Pancreas (tissue), 10 donors: Measurements from ENCODE around the gene SYDE2. TPM values are rescaled to one million over a fixed set of nuclear protein-coding genes. Genes with fewer than 3 reads are reported as not detected.

Source experiments
- ATAC-seq, 4 donors: fragments of 200-7000 bp; cut with Tn5 transposase; one replicate each; pipeline versions ENCODE4 v1.8.0 to v1.9.1; 2020; ENCODE audit warnings: mild to moderate bottlenecking in 4 of 4, moderate library complexity in 4 of 4
- DNase-seq, 6 donors: peaks; one replicate each; pipeline ENCODE4 v3.0.0-alpha.2; 2020
- FAIRE-seq: peaks from 2 replicates; lab custom pipeline; 2012; peaks lifted over from hg19 to GRCh38; lab: Jason Lieb, UNC
- H3K27ac ChIP-seq, 4 donors: fragments of 200-600 bp; sonication (generic); 1 replicate in 3 of 4; 2 replicates in 1 of 4; pipeline versions ENCODE4 v1.5.0 to v1.8.0; 2020
- H3K27me3 ChIP-seq, 4 donors: fragments of 200-600 bp; one replicate each; pipeline ENCODE4 v1.8.0; 2021
- H3K36me3 ChIP-seq, 3 donors: fragments of 200-600 bp; sonication (generic) in 1 of 3; one replicate each; pipeline versions ENCODE4 v1.5.0 to v1.8.0; 2020 to 2021
- H3K4me1 ChIP-seq, 3 donors: fragments of 200-600 bp; one replicate each; pipeline ENCODE4 v1.8.0; 2021
- H3K4me3 ChIP-seq, 4 donors: fragments of 200-600 bp; sonication (generic) in 2 of 4; one replicate each; pipeline versions ENCODE4 v1.5.0 to v1.8.0; 2020 to 2021
- H3K9me3 ChIP-seq, 4 donors: fragments of 200-600 bp; one replicate each; pipeline ENCODE4 v1.8.0; 2021
- WGBS, 2 donors: extraction: QIAGEN DNeasy Blood & Tissue Kit; methylation state at CpG; one replicate each; pipeline ENCODE4 v1.1.7; 2013; 5-methylcytosine and 5-hydroxymethylcytosine counted together
- intact Hi-C, 3 donors: fragments of 100-400 bp; cut with DNase I; formaldehyde crosslinking; loops; one replicate each; pipeline versions ENCODE4 v1.11.1 to v1.14.2; 2022
- polyA plus RNA-seq, 2 donors: library from polyadenylated mRNA; stranded (reverse); fragments of 200-250 nt; gene quantifications; one replicate each; pipeline ENCODE4 v1.2.3, GENCODE V29; 2013
- total RNA-seq, 6 donors: library from RNA; stranded (reverse); fragmentation: NEBNext Ultra II Directional in 4 of 6; extraction: Animal tissue kit (Norgen Biotek cat#: 25700) in 4 of 6; gene quantifications; one replicate each; pipeline versions ENCODE4 v1.2.1 to v1.2.4, GENCODE V29; 2021 to 2023
- TF ChIP-seq, protein P1 (sequence below), 4 donors: fragments of 200-600 bp; sonication (generic) in 3 of 4; IDR thresholded peaks; one replicate each; pipeline versions ENCODE4 v1.5.0 to v1.8.0; 2021; ENCODE audit warnings: antibody characterized with exemption in 4 of 4
- donor health status: healthy with polysubstance abuse.
- donor health status: DM: no; HTN: no; CAD: no; lungs with moderate emphysema.
- donor health status: DM: no; HTN: no; CAD: no.
- donor health status: control.
- donor health status: control.
- donor health status: Bipolar disorder and iron deficiency.
- donor health status: DM: yes; HTN: yes; CAD: no.
- donor health status: DM: no; HTN: no; CAD: no.
- donor health status: DM: no; HTN: no; CAD: no.
- donor health status: DM: yes; HTN: yes; CAD: no.

The SYDE2 gene
- total and polyA plus RNA-seq, 8 donors: 1.3 to 6.6 (median 5.1) TPM

DNA sequence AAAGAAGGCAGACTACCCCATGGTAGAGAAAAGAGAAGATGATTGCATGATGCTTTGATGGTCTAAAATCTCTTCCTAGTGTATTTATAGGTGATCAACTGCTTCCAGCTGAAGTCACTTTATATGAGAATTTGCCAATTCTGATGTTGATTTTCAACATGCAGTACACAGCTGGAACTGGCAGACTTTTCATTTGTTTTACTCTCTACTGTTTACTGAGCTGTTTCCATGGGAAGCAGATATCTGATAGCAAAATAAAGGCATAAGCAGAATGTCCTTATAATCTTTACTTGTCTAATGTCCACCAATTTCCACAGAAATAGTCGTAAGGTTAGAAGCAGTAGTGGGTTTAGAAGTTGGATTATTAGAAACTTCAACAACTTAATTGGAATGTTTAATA is 74.9 kb downstream of the SYDE2 start:
- Histone ChIP-seq H3K27ac (peak overlapping the region in 2 of 4 donors; percentile 22 to 42), H3K27me3 (no peaks in the 10 kb centered on the region), H3K9me3 (no peaks in the 10 kb centered on the region), H3K4me1 (peaks cover 4 to 9% (median 6%) of the 10 kb centered on the region in 3 donors), H3K4me3 (no peak overlapping the region), H3K36me3 (no peaks in the 10 kb centered on the region)
- DNase-seq (peak in 1 of 6 donors; percentile 16), ATAC-seq (peak; percentile 92 to 98 (median 95)), FAIRE-seq (no peak)
- TF ChIP-seq, protein P1, sequence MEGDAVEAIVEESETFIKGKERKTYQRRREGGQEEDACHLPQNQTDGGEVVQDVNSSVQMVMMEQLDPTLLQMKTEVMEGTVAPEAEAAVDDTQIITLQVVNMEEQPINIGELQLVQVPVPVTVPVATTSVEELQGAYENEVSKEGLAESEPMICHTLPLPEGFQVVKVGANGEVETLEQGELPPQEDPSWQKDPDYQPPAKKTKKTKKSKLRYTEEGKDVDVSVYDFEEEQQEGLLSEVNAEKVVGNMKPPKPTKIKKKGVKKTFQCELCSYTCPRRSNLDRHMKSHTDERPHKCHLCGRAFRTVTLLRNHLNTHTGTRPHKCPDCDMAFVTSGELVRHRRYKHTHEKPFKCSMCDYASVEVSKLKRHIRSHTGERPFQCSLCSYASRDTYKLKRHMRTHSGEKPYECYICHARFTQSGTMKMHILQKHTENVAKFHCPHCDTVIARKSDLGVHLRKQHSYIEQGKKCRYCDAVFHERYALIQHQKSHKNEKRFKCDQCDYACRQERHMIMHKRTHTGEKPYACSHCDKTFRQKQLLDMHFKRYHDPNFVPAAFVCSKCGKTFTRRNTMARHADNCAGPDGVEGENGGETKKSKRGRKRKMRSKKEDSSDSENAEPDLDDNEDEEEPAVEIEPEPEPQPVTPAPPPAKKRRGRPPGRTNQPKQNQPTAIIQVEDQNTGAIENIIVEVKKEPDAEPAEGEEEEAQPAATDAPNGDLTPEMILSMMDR (IDR thresholded peaks at IDR 0.05): no peak
- intact Hi-C loops: no loop called here
- WGBS, 2 donors: 32 to 37% methylated on average over 1 of the region's 1 CpG

DNA sequence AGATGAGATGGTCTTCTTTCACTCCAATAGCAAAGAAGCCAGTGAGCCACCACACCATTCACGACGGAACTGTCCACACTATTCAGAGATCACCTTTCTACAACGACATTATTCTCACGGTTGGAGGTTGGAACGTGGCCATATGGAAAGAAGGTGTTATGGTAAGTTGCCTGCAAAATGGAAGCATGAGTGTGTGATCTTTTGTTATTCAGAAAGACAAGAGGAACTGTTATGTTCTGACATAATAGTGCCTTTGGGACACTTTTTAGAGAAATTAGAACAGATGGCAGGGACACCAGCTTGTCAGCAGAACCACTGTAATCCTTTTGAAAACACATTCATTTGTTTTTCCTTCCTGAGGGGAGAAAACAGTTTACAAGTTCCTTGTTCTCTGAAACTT is 76.7 kb downstream of the SYDE2 start:
- ATAC-seq (no peak), DNase-seq (no peak), FAIRE-seq (no peak)
- 61 to 80% methylated on average over 5 of the region's 5 CpGs for WGBS, 2 donors
- intact Hi-C loops: no loop called here
- no peaks in the 10 kb centered on the region for H3K27me3 ChIP-seq
- H3K9me3 ChIP-seq: no peaks in the 10 kb centered on the region
- TF ChIP-seq, protein P1 (IDR thresholded peaks at IDR 0.05): no peak
- H3K4me1 ChIP-seq: peaks cover 4 to 9% (median 6%) of the 10 kb centered on the region in 3 donors
- H3K36me3 ChIP-seq: no peaks in the 10 kb centered on the region
- no peak overlapping the region for H3K27ac ChIP-seq
- no peak overlapping the region for H3K4me3 ChIP-seq

DNA sequence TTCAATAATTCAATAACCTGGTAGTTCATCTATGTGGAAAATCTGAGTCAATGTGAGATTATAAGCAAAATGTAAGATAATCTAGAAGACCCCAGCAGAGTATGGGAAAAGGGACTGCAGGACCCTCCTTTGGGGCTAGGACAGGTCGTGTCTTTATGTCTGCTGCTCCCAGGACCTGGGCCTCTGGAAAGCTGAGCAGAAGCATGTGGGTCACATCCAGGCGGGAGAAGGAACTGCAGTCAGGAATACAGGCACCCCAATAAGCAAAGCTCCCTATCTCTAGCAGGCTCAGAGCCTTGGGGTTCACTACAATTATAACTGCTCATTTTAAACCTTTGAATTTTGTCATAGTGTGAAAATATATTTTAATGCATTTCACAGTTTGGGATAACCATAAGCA is 78.6 kb downstream of the SYDE2 start:
- Histone ChIP-seq H3K36me3 (no peaks in the 10 kb centered on the region), H3K4me1 (peaks cover 4 to 9% (median 6%) of the 10 kb centered on the region in 3 donors), H3K27ac (no peak overlapping the region), H3K9me3 (no peaks in the 10 kb centered on the region), H3K27me3 (no peaks in the 10 kb centered on the region), H3K4me3 (no peak overlapping the region)
- TF ChIP-seq, protein P1 (IDR thresholded peaks at IDR 0.05): no peak
- DNase-seq: no peak
- ATAC-seq: no peak
- WGBS, 2 donors: 90 to 96% methylated on average over 2 of the region's 2 CpGs
- intact Hi-C loops: no loop called here
- no peak for FAIRE-seq

DNA sequence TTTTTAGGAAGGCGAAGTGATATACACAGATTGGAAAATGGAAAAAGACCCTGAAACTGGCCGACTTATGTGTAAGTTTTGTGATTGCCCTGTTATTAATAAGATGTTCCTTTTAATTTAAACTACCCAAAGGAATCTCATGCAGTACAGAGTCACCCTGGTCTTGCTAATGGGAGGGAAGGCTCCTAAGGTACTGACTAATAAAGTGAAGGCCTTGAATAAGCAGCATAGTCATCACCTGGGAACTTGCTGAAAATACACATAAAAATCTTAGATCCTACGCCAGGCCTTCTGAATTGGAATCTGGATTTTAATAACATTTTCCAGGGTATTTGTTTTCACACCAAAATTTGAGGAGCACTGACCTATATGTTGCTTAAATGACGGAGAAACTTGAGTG is 79.1 kb downstream of the SYDE2 start:
- ATAC-seq: no peak
- Histone ChIP-seq H3K4me1 (peaks cover 4 to 9% (median 6%) of the 10 kb centered on the region in 3 donors), H3K36me3 (no peaks in the 10 kb centered on the region), H3K9me3 (no peaks in the 10 kb centered on the region), H3K27me3 (no peaks in the 10 kb centered on the region), H3K4me3 (no peak overlapping the region), H3K27ac (no peak overlapping the region)
- no peak for FAIRE-seq
- DNase-seq: no peak
- intact Hi-C loops: no loop called here
- WGBS, 2 donors: 92 to 96% methylated on average over 4 of the region's 4 CpGs
- TF ChIP-seq, protein P1 (IDR thresholded peaks at IDR 0.05): no peak

DNA sequence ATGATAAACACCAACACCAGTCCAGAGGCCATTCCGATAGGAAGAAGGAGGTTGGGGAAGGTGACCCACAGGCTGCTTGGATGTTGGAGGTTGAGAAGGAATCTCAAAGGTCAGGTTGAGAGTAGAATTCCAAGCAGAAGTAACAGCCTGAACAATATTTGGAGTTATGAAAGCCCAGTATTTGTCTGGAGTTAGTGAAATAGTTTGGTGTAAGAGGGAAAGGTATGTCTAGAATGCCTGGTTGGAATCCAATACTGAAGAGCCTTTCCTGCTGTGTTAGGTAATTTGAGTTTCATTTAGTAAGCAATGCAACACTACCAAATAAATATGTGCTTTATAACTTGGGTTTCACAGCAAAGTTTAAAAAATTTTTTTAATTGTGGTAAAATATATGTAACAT is 82.1 kb downstream of the SYDE2 start:
- no peak for ATAC-seq

More for the DNA sequence above, 82.1 kb downstream of the SYDE2 start:
- Histone ChIP-seq H3K27me3 (no peaks in the 10 kb centered on the region), H3K9me3 (no peaks in the 10 kb centered on the region), H3K36me3 (no peaks in the 10 kb centered on the region), H3K4me1 (peaks cover 0 to 6% (median 0%) of the 10 kb centered on the region in 3 donors), H3K27ac (no peak overlapping the region), H3K4me3 (no peak overlapping the region)
- TF ChIP-seq, protein P1 (IDR thresholded peaks at IDR 0.05): no peak
- intact Hi-C loops: no loop called here
- 89 to 92% methylated on average over 1 of the region's 1 CpG for WGBS, 2 donors
- FAIRE-seq (no peak), DNase-seq (no peak)
